ENCODE data around the gene MC3R.

The MC3R gene

GRCh38 chr20:56259948-56260347 is 11.4 kb downstream of the MC3R start:
- Histone ChIP-seq H3K27me3 (ENCODE audit: control insufficient read depth, insufficient read depth, low read length) (no peaks in the 10 kb centered on the region), H3K36me3 (ENCODE audit: control insufficient read depth, insufficient read depth, low read length) (no peaks in the 10 kb centered on the region), H3K4me3 (ENCODE audit: low read length) (no peak overlapping the region), H3K9ac (ENCODE audit: low read length) (no peak overlapping the region), H3K9me3 (ENCODE audit: control insufficient read depth, low read length) (no peaks in the 10 kb centered on the region), H3K4me1 (ENCODE audit: control insufficient read depth, insufficient read depth, low read length) (no peaks in the 10 kb centered on the region)

GRCh38 chr20:56268536-56268935 is 20.0 kb downstream of the MC3R start:
- Histone ChIP-seq H3K9ac (ENCODE audit: low read length) (no peak overlapping the region), H3K27me3 (ENCODE audit: control insufficient read depth, insufficient read depth, low read length) (no peaks in the 10 kb centered on the region)

GRCh38 chr20:56271974-56272373 is 23.4 kb downstream of the MC3R start:
- Histone ChIP-seq H3K4me1 (ENCODE audit: control insufficient read depth, insufficient read depth, low read length) (no peaks in the 10 kb centered on the region), H3K36me3 (ENCODE audit: control insufficient read depth, insufficient read depth, low read length) (no peaks in the 10 kb centered on the region), H3K9ac (ENCODE audit: low read length) (no peak overlapping the region), H3K9me3 (ENCODE audit: control insufficient read depth, low read length) (no peaks in the 10 kb centered on the region), H3K4me3 (ENCODE audit: low read length) (no peak overlapping the region), H3K27me3 (ENCODE audit: control insufficient read depth, insufficient read depth, low read length) (no peaks in the 10 kb centered on the region)

More at GRCh38 chr20:56268536-56268935, 20.0 kb downstream of the MC3R start:
- Histone ChIP-seq H3K9me3 (ENCODE audit: control insufficient read depth, low read length) (no peaks in the 10 kb centered on the region), H3K4me3 (ENCODE audit: low read length) (no peak overlapping the region), H3K36me3 (ENCODE audit: control insufficient read depth, insufficient read depth, low read length) (no peaks in the 10 kb centered on the region), H3K4me1 (ENCODE audit: control insufficient read depth, insufficient read depth, low read length) (no peaks in the 10 kb centered on the region)

GRCh38 chr20:56273491-56273890 is 25.0 kb downstream of the MC3R start:
- no peak overlapping the region for H3K9ac ChIP-seq (ENCODE audit: low read length)
- no peaks in the 10 kb centered on the region for H3K27me3 ChIP-seq (ENCODE audit: control insufficient read depth, insufficient read depth, low read length)
- no peaks in the 10 kb centered on the region for H3K36me3 ChIP-seq (ENCODE audit: control insufficient read depth, insufficient read depth, low read length)
- H3K4me3 ChIP-seq (ENCODE audit: low read length): no peak overlapping the region
- no peaks in the 10 kb centered on the region for H3K9me3 ChIP-seq (ENCODE audit: control insufficient read depth, low read length)
- no peaks in the 10 kb centered on the region for H3K4me1 ChIP-seq (ENCODE audit: control insufficient read depth, insufficient read depth, low read length)

GRCh38 chr20:56274156-56274555 is 25.6 kb downstream of the MC3R start:
- Histone ChIP-seq H3K4me1 (ENCODE audit: control insufficient read depth, insufficient read depth, low read length) (no peaks in the 10 kb centered on the region), H3K36me3 (ENCODE audit: control insufficient read depth, insufficient read depth, low read length) (no peaks in the 10 kb centered on the region), H3K9me3 (ENCODE audit: control insufficient read depth, low read length) (no peaks in the 10 kb centered on the region), H3K9ac (ENCODE audit: low read length) (no peak overlapping the region), H3K4me3 (ENCODE audit: low read length) (no peak overlapping the region), H3K27me3 (ENCODE audit: control insufficient read depth, insufficient read depth, low read length) (no peaks in the 10 kb centered on the region)

- no peaks in the 10 kb centered on the region for H3K36me3 ChIP-seq (ENCODE audit: control insufficient read depth, insufficient read depth, low read length)
- H3K4me3 ChIP-seq (ENCODE audit: low read length): no peak overlapping the region
- H3K27me3 ChIP-seq (ENCODE audit: control insufficient read depth, insufficient read depth, low read length): no peaks in the 10 kb centered on the region
- no peak overlapping the region for H3K9ac ChIP-seq (ENCODE audit: low read length)
- no peaks in the 10 kb centered on the region for H3K4me1 ChIP-seq (ENCODE audit: control insufficient read depth, insufficient read depth, low read length)
- H3K9me3 ChIP-seq (ENCODE audit: control insufficient read depth, low read length): no peaks in the 10 kb centered on the region
These were observed 29.7 kb downstream of the MC3R start for GRCh38 chr20:56278196-56278595.

GRCh38 chr20:56285496-56285895 is 37.0 kb downstream of the MC3R start:
- Histone ChIP-seq H3K27me3 (ENCODE audit: control insufficient read depth, insufficient read depth, low read length) (no peaks in the 10 kb centered on the region), H3K36me3 (ENCODE audit: control insufficient read depth, insufficient read depth, low read length) (no peaks in the 10 kb centered on the region), H3K9me3 (ENCODE audit: control insufficient read depth, low read length) (no peaks in the 10 kb centered on the region), H3K9ac (ENCODE audit: low read length) (no peak overlapping the region), H3K4me3 (ENCODE audit: low read length) (no peak overlapping the region), H3K4me1 (ENCODE audit: control insufficient read depth, insufficient read depth, low read length) (no peaks in the 10 kb centered on the region)

- Histone ChIP-seq H3K36me3 (ENCODE audit: control insufficient read depth, insufficient read depth, low read length) (no peaks in the 10 kb centered on the region), H3K27me3 (ENCODE audit: control insufficient read depth, insufficient read depth, low read length) (no peaks in the 10 kb centered on the region), H3K4me1 (ENCODE audit: control insufficient read depth, insufficient read depth, low read length) (no peaks in the 10 kb centered on the region), H3K9ac (ENCODE audit: low read length) (no peak overlapping the region), H3K9me3 (ENCODE audit: control insufficient read depth, low read length) (no peaks in the 10 kb centered on the region), H3K4me3 (ENCODE audit: low read length) (no peak overlapping the region)
These were observed 41.1 kb downstream of the MC3R start for GRCh38 chr20:56289652-56290051.

- H3K4me3 ChIP-seq (ENCODE audit: low read length): no peak overlapping the region
- H3K9ac ChIP-seq (ENCODE audit: low read length): no peak overlapping the region
- H3K9me3 ChIP-seq (ENCODE audit: control insufficient read depth, low read length): no peaks in the 10 kb centered on the region
- H3K36me3 ChIP-seq (ENCODE audit: control insufficient read depth, insufficient read depth, low read length): no peaks in the 10 kb centered on the region
- H3K27me3 ChIP-seq (ENCODE audit: control insufficient read depth, insufficient read depth, low read length): no peaks in the 10 kb centered on the region
- no peaks in the 10 kb centered on the region for H3K4me1 ChIP-seq (ENCODE audit: control insufficient read depth, insufficient read depth, low read length)
These were observed 50.8 kb downstream of the MC3R start for GRCh38 chr20:56299362-56299761.

All from mucosa of stomach (tissue), 1 donor.